ENCODE measurements around the gene SLC6A1. TPM values are rescaled to one million over a fixed set of nuclear protein-coding genes. Genes with fewer than 3 reads are reported as not detected.

The SLC6A1 gene
- total RNA-seq, 1 experiment from 2014 or later, result not detected

- no peaks in the 10 kb centered on the region for H3K4me1 ChIP-seq (ENCODE audit: insufficient read depth, low read length)
- no peak overlapping the region for H2BK20ac ChIP-seq (ENCODE audit: low read depth, low read length, poor library complexity, severe bottlenecking)
- no peak overlapping the region for H3K56ac ChIP-seq (ENCODE audit: insufficient read length, low read depth, low read length)
- no peak overlapping the region for H2AFZ ChIP-seq (ENCODE audit: low read length)
- no peak overlapping the region for H4K91ac ChIP-seq (ENCODE audit: insufficient read length, low read depth, low read length)
- no peak overlapping the region for H4K5ac ChIP-seq (ENCODE audit: insufficient read length, low read depth, low read length)
- no peaks in the 10 kb centered on the region for H3K9me3 ChIP-seq (ENCODE audit: control insufficient read depth, low read depth, low read length)
- no peak overlapping the region for H2AK5ac ChIP-seq (ENCODE audit: insufficient read length, low read length)
- no peaks in the 10 kb centered on the region for H4K20me1 ChIP-seq (ENCODE audit: control insufficient read depth, insufficient read depth, insufficient read length)
- Mint-ChIP-seq H3K27ac (no peak overlapping the region), H3K4me1 (peaks cover 4 to 5% of the 10 kb centered on the region in 2 experiments), H3K36me3 (ENCODE audit: insufficient read depth in 1 of 3, low read depth in 3 of 3) (no peaks in the 10 kb centered on the region), H3K4me3 (no peak overlapping the region), H3K9me3 (peaks cover 0 to 2% of the 10 kb centered on the region in 2 experiments; a peak in 1 of 5 replicates), H3K27me3 (ENCODE audit: low read depth) (peaks cover 12% of the 10 kb centered on the region)
- H3K23ac ChIP-seq (ENCODE audit: insufficient read length, low read depth, low read length), result no peak overlapping the region
- no peak overlapping the region for H2BK12ac ChIP-seq (ENCODE audit: insufficient read length, low read depth, low read length)
- no peaks in the 10 kb centered on the region for H3K79me1 ChIP-seq (ENCODE audit: insufficient read depth, low read depth, low read length, poor library complexity, severe bottlenecking)
- H3T11ph ChIP-seq (ENCODE audit: low read length), result no peak overlapping the region
- no peak overlapping the region for H2BK120ac ChIP-seq (ENCODE audit: low read depth, low read length, poor library complexity, severe bottlenecking)
- H3K9ac ChIP-seq (ENCODE audit: extremely low read depth, insufficient read length, low read length), result no peak overlapping the region
- H4K8ac ChIP-seq (replicated peaks; ENCODE audit: insufficient read length, low read depth, low read length), result no peak overlapping the region
- DNase-seq, result no peak
- no peak overlapping the region for H2BK5ac ChIP-seq (ENCODE audit: insufficient read length, low read length)
- H3K14ac ChIP-seq (ENCODE audit: insufficient read depth, low read length), result no peak overlapping the region
- WGBS (ENCODE audit: extremely low coverage, insufficient read length, low lambda C conversion rate), result no CpG with 5 or more reads among the region's 2 CpGs
- H3K27me3 ChIP-seq (ENCODE audit: insufficient read depth, low read length), result no peaks in the 10 kb centered on the region
- no peak overlapping the region for H3K4me2 ChIP-seq (ENCODE audit: insufficient read depth, insufficient read length, low read length)
- H3K18ac ChIP-seq (ENCODE audit: insufficient read length, low read depth, low read length), result no peak overlapping the region
- no peak overlapping the region for H2BK15ac ChIP-seq (ENCODE audit: low read depth, low read length)
- TF ChIP-seq CTCF (conservative IDR thresholded peaks at IDR 0.05), result no peak
- H3K4ac ChIP-seq (ENCODE audit: low read depth, low read length), result no peak overlapping the region
- no peaks in the 10 kb centered on the region for H3K23me2 ChIP-seq (ENCODE audit: insufficient read length, low read depth, low read length, poor library complexity, severe bottlenecking)
- H3K79me2 ChIP-seq (ENCODE audit: insufficient read depth, low read length), result no peaks in the 10 kb centered on the region
- no peak overlapping the region for H3K27ac ChIP-seq (ENCODE audit: insufficient read length, low read depth, low read length)
These were observed 55.0 kb downstream of the SLC6A1 start for GRCh38 chr3:11047500-11047899.
